H1 (cell line): ENCODE data around the gene SELENOK.

Source experiments
- ATF2 ChIP-seq: IDR thresholded peaks from 2 replicates; pipeline ENCODE4 v1.6.1; 2012; ENCODE audit warnings: low read length, inconsistent platforms
- CBX5 ChIP-seq: fragments of 300-800, 300-1000 bp; sonication (generic); IDR thresholded peaks from 2 replicates; pipeline ENCODE4 v1.7.1; 2016; ENCODE audit warnings: antibody characterized with exemption, low read length, low read depth
- CEBPB ChIP-seq: IDR thresholded peaks from 2 replicates; pipeline ENCODE4 v1.6.1; 2012; ENCODE audit warnings: low read depth, low read length
- CHD2 ChIP-seq: IDR thresholded peaks from 2 replicates; pipeline ENCODE4 v1.6.1; 2012; ENCODE audit warnings: low read length, improper control_type of control experiment
- CTCF ChIP-seq, 3 experiments: IDR thresholded peaks; 1 replicate in 2 of 3; 2 replicates in 1 of 3; pipeline versions ENCODE4 v1.5.1 to v1.6.1; 2011; ENCODE audit warnings: low read length in 3 of 3, mild to moderate bottlenecking in 3 of 3, inconsistent platforms in 2 of 3, low read depth in 1 of 3, moderate library complexity in 1 of 3; ENCODE audit not compliant: insufficient read depth in 1 of 3; ENCODE audit errors: control extremely low read depth in 1 of 3
- EP300 ChIP-seq, 2 experiments: IDR thresholded peaks; 1 replicate in 1 of 2; 2 replicates in 1 of 2; pipeline ENCODE4 v1.6.1; 2011 to 2012; ENCODE audit warnings: low read depth in 2 of 2, low read length in 2 of 2, mild to moderate bottlenecking in 2 of 2, borderline replicate concordance in 1 of 2, inconsistent platforms in 1 of 2, moderate library complexity in 1 of 2
- GTF2F1 ChIP-seq: IDR thresholded peaks from 2 replicates; pipeline ENCODE4 v1.6.1; 2012; ENCODE audit warnings: low read depth, low read length, improper control_type of control experiment, borderline replicate concordance
- HDAC6 ChIP-seq: IDR thresholded peaks from one replicate; pipeline ENCODE4 v1.7.1; 2012; ENCODE audit warnings: low read depth, mild to moderate bottlenecking, inconsistent platforms, low read length, moderate library complexity
- NRF1 ChIP-seq: IDR thresholded peaks from 2 replicates; pipeline ENCODE4 v1.6.1; 2011; ENCODE audit warnings: mild to moderate bottlenecking, low read depth, low read length, improper control_type of control experiment
- POLR2A ChIP-seq, 2 experiments: IDR thresholded peaks; 1 replicate in 1 of 2; 2 replicates in 1 of 2; pipeline ENCODE4 v1.6.1; 2011; ENCODE audit warnings: low read depth in 2 of 2, low read length in 2 of 2, mild to moderate bottlenecking in 2 of 2; ENCODE audit errors: control extremely low read depth in 1 of 2
- POLR2AphosphoS5 ChIP-seq: IDR thresholded peaks from 2 replicates; pipeline ENCODE4 v1.6.1; 2011; ENCODE audit warnings: low read depth, low read length
- SAP30 ChIP-seq: fragments of 300-600 bp; sonication (generic); IDR thresholded peaks from 2 replicates; pipeline ENCODE4 v1.7.1; 2012; ENCODE audit warnings: low read length, moderate library complexity, mild to moderate bottlenecking, inconsistent platforms; ENCODE audit not compliant: insufficient read depth, insufficient replicate concordance
- TAF1 ChIP-seq: IDR thresholded peaks from 2 replicates; pipeline ENCODE4 v1.6.1; 2011; ENCODE audit warnings: mild to moderate bottlenecking, low read depth, low read length

GRCh38 chr3:53835257-53835656, 56.4 kb downstream of the SELENOK start:
- TF ChIP-seq POLR2A (IDR thresholded peaks at IDR 0.05; ENCODE audit: control extremely low read depth in 1 of 2, low read depth in 2 of 2, low read length in 2 of 2) (no peak), CHD2 (no peak), POLR2AphosphoS5 (no peak), CTCF (IDR thresholded peaks at IDR 0.05; ENCODE audit: control extremely low read depth in 1 of 3, insufficient read depth in 1 of 3, low read depth in 1 of 3, low read length in 3 of 3) (no peak), CEBPB (no peak), TAF1 (no peak), CBX5 (no peak), NRF1 (no peak), EP300 (IDR thresholded peaks at IDR 0.05; ENCODE audit: borderline replicate concordance in 1 of 2, low read depth in 2 of 2, low read length in 2 of 2) (no peak), HDAC6 (no peak), SAP30 (no peak), ATF2 (no peak), GTF2F1 (no peak)
